ENCODE data around the gene CFAP77.

CFAP77 gene

DNA sequence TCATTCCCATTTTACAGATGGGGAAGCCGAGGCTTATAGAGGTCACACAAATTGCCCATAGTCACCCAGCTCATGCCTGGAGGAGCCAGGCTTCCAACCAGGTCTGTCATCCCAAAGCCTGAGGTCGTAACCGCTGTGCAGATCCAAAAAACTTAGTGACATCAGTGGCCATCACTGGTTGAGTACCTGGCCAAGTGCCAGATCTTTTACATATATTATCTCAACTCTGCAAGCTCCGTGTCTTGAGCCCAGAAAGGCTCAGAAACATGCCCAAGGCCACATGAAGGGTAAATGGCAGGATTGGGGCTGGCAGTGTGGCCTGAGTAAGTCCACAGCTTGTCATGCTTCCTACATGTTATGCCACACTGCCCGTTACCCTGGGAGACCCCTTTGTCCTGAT is 13.5 kb downstream of the CFAP77 start:
- H3K9ac ChIP-seq, result no peak overlapping the region
- no peak for TF ChIP-seq CTCF (conservative IDR thresholded peaks at IDR 0.05; ENCODE audit: low read depth, low read length)
- H4K20me1 ChIP-seq (ENCODE audit: insufficient read depth), result no peaks in the 10 kb centered on the region
- no peaks in the 10 kb centered on the region for H3K79me2 ChIP-seq (ENCODE audit: insufficient read depth, low read depth)
- no peaks in the 10 kb centered on the region for H3K36me3 ChIP-seq (ENCODE audit: insufficient read depth)
- no peak overlapping the region for H3K27ac ChIP-seq
- no peaks in the 10 kb centered on the region for H3K4me1 ChIP-seq (ENCODE audit: low read depth, poor library complexity, severe bottlenecking)
- no peak overlapping the region for H3K4me3 ChIP-seq (IDR thresholded peaks at IDR 0.05; ENCODE audit: insufficient read depth, low read depth, low read length)
- H3K4me2 ChIP-seq, result no peak overlapping the region
- peaks cover 47% of the 10 kb centered on the region for H3K27me3 ChIP-seq (ENCODE audit: insufficient read depth, low read depth)
- H2AFZ ChIP-seq (ENCODE audit: low read depth), result no peak overlapping the region

GRCh38 chr9:132424857-132425674 is 15.1 kb downstream of the CFAP77 start:
- Histone ChIP-seq H3K9ac (no peak overlapping the region), H2AFZ (ENCODE audit: low read depth) (no peak overlapping the region), H3K27me3 (ENCODE audit: insufficient read depth, low read depth) (peaks cover 43% of the 10 kb centered on the region), H3K4me1 (ENCODE audit: low read depth, poor library complexity, severe bottlenecking) (no peaks in the 10 kb centered on the region), H4K20me1 (ENCODE audit: insufficient read depth) (no peaks in the 10 kb centered on the region), H3K4me3 (IDR thresholded peaks at IDR 0.05; ENCODE audit: insufficient read depth, low read depth, low read length) (no peak overlapping the region), H3K36me3 (ENCODE audit: insufficient read depth) (no peaks in the 10 kb centered on the region), H3K27ac (no peak overlapping the region), H3K79me2 (ENCODE audit: insufficient read depth, low read depth) (no peaks in the 10 kb centered on the region), H3K4me2 (no peak overlapping the region)
- no peak for TF ChIP-seq CTCF (conservative IDR thresholded peaks at IDR 0.05; ENCODE audit: low read depth, low read length)

GRCh38 chr9:132425675-132426062 is 15.7 kb downstream of the CFAP77 start:
- peaks cover 46% of the 10 kb centered on the region for H3K27me3 ChIP-seq (ENCODE audit: insufficient read depth, low read depth)
- no peaks in the 10 kb centered on the region for H3K79me2 ChIP-seq (ENCODE audit: insufficient read depth, low read depth)
- H2AFZ ChIP-seq (ENCODE audit: low read depth), result no peak overlapping the region
- H3K36me3 ChIP-seq (ENCODE audit: insufficient read depth), result no peaks in the 10 kb centered on the region
- H3K4me1 ChIP-seq (ENCODE audit: low read depth, poor library complexity, severe bottlenecking), result no peaks in the 10 kb centered on the region
- no peaks in the 10 kb centered on the region for H4K20me1 ChIP-seq (ENCODE audit: insufficient read depth)
- no peak overlapping the region for H3K4me2 ChIP-seq
- H3K27ac ChIP-seq, result no peak overlapping the region
- H3K4me3 ChIP-seq (IDR thresholded peaks at IDR 0.05; ENCODE audit: insufficient read depth, low read depth, low read length), result no peak overlapping the region
- no peak overlapping the region for H3K9ac ChIP-seq
- no peak for TF ChIP-seq CTCF (conservative IDR thresholded peaks at IDR 0.05; ENCODE audit: low read depth, low read length)

- TF ChIP-seq CTCF (conservative IDR thresholded peaks at IDR 0.05; ENCODE audit: low read depth, low read length), result no peak
- H3K27me3 ChIP-seq (ENCODE audit: insufficient read depth, low read depth), result peaks cover 48% of the 10 kb centered on the region
- H4K20me1 ChIP-seq (ENCODE audit: insufficient read depth), result no peaks in the 10 kb centered on the region
Measured at GRCh38 chr9:132426639-132427414, 16.8 kb downstream of the CFAP77 start.

More at GRCh38 chr9:132426639-132427414, 16.8 kb downstream of the CFAP77 start:
- Histone ChIP-seq H3K36me3 (ENCODE audit: insufficient read depth) (no peaks in the 10 kb centered on the region), H3K4me2 (no peak overlapping the region), H3K9ac (no peak overlapping the region), H3K27ac (no peak overlapping the region), H3K79me2 (ENCODE audit: insufficient read depth, low read depth) (no peaks in the 10 kb centered on the region), H3K4me1 (ENCODE audit: low read depth, poor library complexity, severe bottlenecking) (no peaks in the 10 kb centered on the region), H2AFZ (ENCODE audit: low read depth) (no peak overlapping the region), H3K4me3 (IDR thresholded peaks at IDR 0.05; ENCODE audit: insufficient read depth, low read depth, low read length) (no peak overlapping the region)

All from KMS-11 (cell line).